ENCODE results near the gene UQCRC1. TPM values are rescaled to one million over a fixed set of nuclear protein-coding genes. Genes with fewer than 3 reads are reported as not detected.

Gene UQCRC1
- total RNA-seq, 1 donor from 2014 or later = 182 TPM

DNA sequence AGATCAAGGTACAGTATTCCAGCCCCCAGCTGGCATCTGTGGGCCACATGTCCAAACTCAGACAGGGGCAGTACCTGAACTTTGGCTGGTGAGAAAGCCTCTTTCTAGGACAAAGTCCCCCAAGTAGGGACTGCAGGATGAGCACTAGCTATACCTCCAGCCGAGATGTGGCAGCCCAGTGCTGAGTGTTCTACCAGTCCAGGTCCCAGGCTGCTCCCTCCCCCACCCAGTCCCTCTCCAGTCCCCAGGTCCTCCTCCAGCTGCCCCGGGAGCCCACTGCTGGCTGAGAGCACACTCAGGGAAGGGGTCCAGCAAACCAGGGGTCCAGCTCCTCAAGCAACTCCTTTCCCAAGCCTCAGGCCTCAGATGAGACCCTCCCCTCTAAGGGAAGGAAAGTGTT lies 24.3 kb upstream of the UQCRC1 start:
- peaks cover 21 to 42% (median 23%) of the 10 kb centered on the region in 3 donors for H3K4me1 ChIP-seq (ENCODE audit: control insufficient read depth in 3 of 3, insufficient read depth in 3 of 3, low read length in 3 of 3)
- H3K9ac ChIP-seq (ENCODE audit: low read depth in 1 of 3, low read length in 3 of 3) = peak overlapping the region; percentile 51 to 93 (median 89)
- H3K4me3 ChIP-seq (ENCODE audit: low read length in 3 of 3) = peak overlapping the region in 1 of 3 donors; percentile 79
- no peak overlapping the region for H3K27ac ChIP-seq (ENCODE audit: low read depth, low read length)
- H3K27me3 ChIP-seq (ENCODE audit: control insufficient read depth in 3 of 3, insufficient read depth in 3 of 3, low read length in 3 of 3) = no peaks in the 10 kb centered on the region
- H3K9me3 ChIP-seq (ENCODE audit: control insufficient read depth in 3 of 3, low read length in 3 of 3) = no peaks in the 10 kb centered on the region
- H3K36me3 ChIP-seq (ENCODE audit: control insufficient read depth in 3 of 3, insufficient read depth in 3 of 3, low read length in 3 of 3) = peaks cover 35 to 44% (median 40%) of the 10 kb centered on the region in 3 donors

DNA sequence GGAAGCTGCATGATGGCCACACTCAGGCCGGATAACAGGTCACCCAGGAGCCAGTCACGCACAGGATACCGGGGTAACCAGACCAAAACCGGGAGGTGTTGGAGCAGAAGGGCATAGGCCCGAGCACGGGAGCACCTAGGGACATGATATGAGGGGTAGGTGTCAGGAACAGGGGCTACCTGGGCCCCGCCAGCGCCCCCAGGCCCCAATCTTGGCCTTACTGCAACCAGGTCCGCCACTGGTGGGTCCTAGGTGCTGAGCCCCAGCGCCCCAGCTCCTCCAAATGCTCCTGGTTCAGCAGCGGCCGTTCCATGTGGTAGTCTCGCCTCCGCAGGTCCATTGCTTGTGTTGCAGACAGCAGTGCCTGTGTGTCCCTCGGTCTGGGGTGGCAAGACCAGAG lies 23.8 kb upstream of the UQCRC1 start:
- peaks cover 40 to 48% (median 43%) of the 10 kb centered on the region in 3 donors for H3K36me3 ChIP-seq (ENCODE audit: control insufficient read depth in 3 of 3, insufficient read depth in 3 of 3, low read length in 3 of 3)
- no peak overlapping the region for H3K4me3 ChIP-seq (ENCODE audit: low read length in 3 of 3)
- H3K27ac ChIP-seq (ENCODE audit: low read depth, low read length) = no peak overlapping the region
- no peaks in the 10 kb centered on the region for H3K27me3 ChIP-seq (ENCODE audit: control insufficient read depth in 3 of 3, insufficient read depth in 3 of 3, low read length in 3 of 3)
- no peaks in the 10 kb centered on the region for H3K9me3 ChIP-seq (ENCODE audit: control insufficient read depth in 3 of 3, low read length in 3 of 3)
- H3K9ac ChIP-seq (ENCODE audit: low read depth in 1 of 3, low read length in 3 of 3) = no peak overlapping the region
- peaks cover 21 to 42% (median 23%) of the 10 kb centered on the region in 3 donors for H3K4me1 ChIP-seq (ENCODE audit: control insufficient read depth in 3 of 3, insufficient read depth in 3 of 3, low read length in 3 of 3)

DNA sequence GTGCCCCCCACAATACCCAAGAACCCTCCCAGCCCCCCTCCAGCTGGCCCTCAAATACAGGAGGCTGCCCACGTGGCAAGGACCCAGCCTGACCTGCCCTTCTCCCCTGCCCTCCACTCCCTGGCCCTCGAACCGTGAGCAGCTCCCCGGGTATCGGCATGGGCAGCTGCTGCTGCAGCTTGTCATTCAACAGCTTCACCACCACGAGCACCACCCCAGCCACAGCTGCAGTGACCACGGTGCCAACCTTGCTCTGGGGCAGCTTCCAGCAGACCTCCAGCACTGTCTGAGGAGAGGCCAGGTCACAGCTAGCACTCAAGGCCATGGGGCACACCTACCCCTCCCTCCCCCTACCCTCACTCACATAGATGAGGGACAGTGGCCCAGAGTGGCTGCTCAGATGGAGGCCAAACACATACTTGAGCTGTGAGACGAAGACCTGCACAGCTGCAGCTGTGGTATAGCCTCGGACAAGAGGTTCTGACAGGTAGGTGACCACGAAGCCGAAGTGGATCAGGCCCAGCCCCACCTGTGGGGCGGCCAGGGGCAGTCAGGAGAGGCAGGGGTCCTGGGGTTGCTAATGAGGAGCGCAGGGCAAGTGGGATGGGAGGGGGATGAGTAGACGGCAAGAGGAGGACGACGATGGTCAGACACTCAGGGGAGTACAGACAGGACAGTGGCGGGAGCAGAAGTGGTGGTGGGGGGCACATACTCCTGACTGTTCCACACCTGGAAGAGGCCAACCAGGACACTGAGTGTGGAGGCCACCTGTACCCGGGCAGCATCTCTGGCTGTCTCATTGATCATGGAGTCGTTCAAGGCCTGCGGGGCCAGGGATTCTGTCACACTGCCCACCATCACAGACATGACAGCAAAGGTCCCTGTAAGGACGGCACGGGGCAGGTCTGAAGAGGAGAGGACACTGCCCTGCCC lies 22.3 kb upstream of the UQCRC1 start:
- peaks cover 53 to 57% (median 57%) of the 10 kb centered on the region in 3 donors for H3K36me3 ChIP-seq (ENCODE audit: control insufficient read depth in 3 of 3, insufficient read depth in 3 of 3, low read length in 3 of 3)
- no peak overlapping the region for H3K27ac ChIP-seq (ENCODE audit: low read depth, low read length)
- no peak overlapping the region for H3K9ac ChIP-seq (ENCODE audit: low read depth in 1 of 3, low read length in 3 of 3)
- no peak overlapping the region for H3K4me3 ChIP-seq (ENCODE audit: low read length in 3 of 3)
- peaks cover 21 to 32% (median 22%) of the 10 kb centered on the region in 3 donors for H3K4me1 ChIP-seq (ENCODE audit: control insufficient read depth in 3 of 3, insufficient read depth in 3 of 3, low read length in 3 of 3)
- H3K27me3 ChIP-seq (ENCODE audit: control insufficient read depth in 3 of 3, insufficient read depth in 3 of 3, low read length in 3 of 3) = no peaks in the 10 kb centered on the region
- H3K9me3 ChIP-seq (ENCODE audit: control insufficient read depth in 3 of 3, low read length in 3 of 3) = no peaks in the 10 kb centered on the region

DNA sequence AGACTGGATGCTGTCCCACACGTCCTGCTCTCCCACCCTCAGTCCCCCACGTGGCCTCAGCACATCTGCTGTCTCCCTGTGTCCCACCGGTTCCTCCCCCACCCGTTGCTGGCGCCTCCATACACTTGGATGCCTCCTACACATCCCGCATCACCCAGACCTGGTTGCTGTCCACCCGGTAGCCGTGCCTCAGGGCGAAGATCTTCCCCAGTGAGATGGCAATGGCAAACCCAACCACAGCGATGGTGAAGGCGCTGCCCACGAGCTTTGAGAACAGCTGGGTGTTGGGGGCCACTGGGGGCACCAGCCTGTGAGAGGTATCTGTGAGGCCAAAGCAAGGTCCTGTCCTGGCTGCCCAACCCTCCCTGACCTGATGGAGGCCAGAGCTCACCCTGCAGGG lies 21.4 kb upstream of the UQCRC1 start:
- Histone ChIP-seq H3K27ac (ENCODE audit: low read depth, low read length) (no peak overlapping the region), H3K4me1 (ENCODE audit: control insufficient read depth in 3 of 3, insufficient read depth in 3 of 3, low read length in 3 of 3) (peaks cover 11 to 23% (median 13%) of the 10 kb centered on the region in 3 donors), H3K9ac (ENCODE audit: low read depth in 1 of 3, low read length in 3 of 3) (no peak overlapping the region), H3K36me3 (ENCODE audit: control insufficient read depth in 3 of 3, insufficient read depth in 3 of 3, low read length in 3 of 3) (peaks cover 61 to 66% (median 63%) of the 10 kb centered on the region in 3 donors), H3K9me3 (ENCODE audit: control insufficient read depth in 3 of 3, low read length in 3 of 3) (no peaks in the 10 kb centered on the region), H3K4me3 (ENCODE audit: low read length in 3 of 3) (no peak overlapping the region), H3K27me3 (ENCODE audit: control insufficient read depth in 3 of 3, insufficient read depth in 3 of 3, low read length in 3 of 3) (no peaks in the 10 kb centered on the region)

DNA sequence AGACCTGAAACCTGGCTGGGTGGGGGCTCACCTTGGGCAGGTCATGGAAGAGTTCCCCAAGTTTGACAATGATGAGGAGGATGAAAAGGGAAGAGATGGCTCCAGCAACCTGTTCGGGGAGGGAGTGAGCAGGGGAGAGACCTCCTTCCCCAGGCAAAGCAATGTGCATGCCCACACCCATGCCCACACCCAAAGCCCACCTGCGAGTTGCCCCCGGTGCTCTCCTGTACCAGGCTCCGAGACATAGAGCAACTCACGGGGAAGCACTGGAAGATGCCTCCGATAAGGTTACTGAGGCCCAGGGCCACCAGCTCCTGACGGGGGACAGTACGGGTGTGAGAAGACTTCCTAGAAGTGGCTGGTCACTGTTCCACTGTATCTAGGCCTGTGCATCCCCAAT lies 21.0 kb upstream of the UQCRC1 start:
- Histone ChIP-seq H3K4me1 (ENCODE audit: control insufficient read depth in 3 of 3, insufficient read depth in 3 of 3, low read length in 3 of 3) (peaks cover 11 to 19% (median 13%) of the 10 kb centered on the region in 3 donors), H3K4me3 (ENCODE audit: low read length in 3 of 3) (no peak overlapping the region), H3K9ac (ENCODE audit: low read depth in 1 of 3, low read length in 3 of 3) (no peak overlapping the region), H3K36me3 (ENCODE audit: control insufficient read depth in 3 of 3, insufficient read depth in 3 of 3, low read length in 3 of 3) (peaks cover 61 to 69% (median 67%) of the 10 kb centered on the region in 3 donors), H3K27ac (ENCODE audit: low read depth, low read length) (no peak overlapping the region), H3K27me3 (ENCODE audit: control insufficient read depth in 3 of 3, insufficient read depth in 3 of 3, low read length in 3 of 3) (no peaks in the 10 kb centered on the region), H3K9me3 (ENCODE audit: control insufficient read depth in 3 of 3, low read length in 3 of 3) (no peaks in the 10 kb centered on the region)

DNA sequence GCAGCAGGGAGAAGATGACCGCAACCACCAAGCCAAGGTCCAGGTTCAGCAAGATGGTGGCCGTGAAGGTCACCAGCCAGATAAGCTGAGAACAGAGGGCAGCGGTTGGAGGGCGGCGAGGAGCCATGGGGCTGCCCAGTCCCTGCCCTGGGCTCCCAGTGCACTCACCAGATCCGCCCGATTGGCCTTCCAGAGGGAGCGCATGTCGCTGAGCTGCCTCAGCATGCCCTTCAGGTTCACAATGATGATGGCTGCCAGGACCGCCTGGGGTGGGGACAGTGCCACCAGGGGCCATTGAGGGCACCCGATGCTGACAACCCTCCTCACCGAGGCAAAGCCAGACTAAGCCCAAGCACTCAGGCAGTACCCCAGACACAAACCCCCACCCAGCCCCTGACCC lies 20.4 kb upstream of the UQCRC1 start:
- H3K27ac ChIP-seq (ENCODE audit: low read depth, low read length) = no peak overlapping the region
- no peak overlapping the region for H3K4me3 ChIP-seq (ENCODE audit: low read length in 3 of 3)
- H3K36me3 ChIP-seq (ENCODE audit: control insufficient read depth in 3 of 3, insufficient read depth in 3 of 3, low read length in 3 of 3) = peaks cover 63 to 72% (median 72%) of the 10 kb centered on the region in 3 donors
- no peak overlapping the region for H3K9ac ChIP-seq (ENCODE audit: low read depth in 1 of 3, low read length in 3 of 3)
- no peaks in the 10 kb centered on the region for H3K9me3 ChIP-seq (ENCODE audit: control insufficient read depth in 3 of 3, low read length in 3 of 3)
- no peaks in the 10 kb centered on the region for H3K27me3 ChIP-seq (ENCODE audit: control insufficient read depth in 3 of 3, insufficient read depth in 3 of 3, low read length in 3 of 3)
- H3K4me1 ChIP-seq (ENCODE audit: control insufficient read depth in 3 of 3, insufficient read depth in 3 of 3, low read length in 3 of 3) = peaks cover 11 to 15% (median 13%) of the 10 kb centered on the region in 3 donors

DNA sequence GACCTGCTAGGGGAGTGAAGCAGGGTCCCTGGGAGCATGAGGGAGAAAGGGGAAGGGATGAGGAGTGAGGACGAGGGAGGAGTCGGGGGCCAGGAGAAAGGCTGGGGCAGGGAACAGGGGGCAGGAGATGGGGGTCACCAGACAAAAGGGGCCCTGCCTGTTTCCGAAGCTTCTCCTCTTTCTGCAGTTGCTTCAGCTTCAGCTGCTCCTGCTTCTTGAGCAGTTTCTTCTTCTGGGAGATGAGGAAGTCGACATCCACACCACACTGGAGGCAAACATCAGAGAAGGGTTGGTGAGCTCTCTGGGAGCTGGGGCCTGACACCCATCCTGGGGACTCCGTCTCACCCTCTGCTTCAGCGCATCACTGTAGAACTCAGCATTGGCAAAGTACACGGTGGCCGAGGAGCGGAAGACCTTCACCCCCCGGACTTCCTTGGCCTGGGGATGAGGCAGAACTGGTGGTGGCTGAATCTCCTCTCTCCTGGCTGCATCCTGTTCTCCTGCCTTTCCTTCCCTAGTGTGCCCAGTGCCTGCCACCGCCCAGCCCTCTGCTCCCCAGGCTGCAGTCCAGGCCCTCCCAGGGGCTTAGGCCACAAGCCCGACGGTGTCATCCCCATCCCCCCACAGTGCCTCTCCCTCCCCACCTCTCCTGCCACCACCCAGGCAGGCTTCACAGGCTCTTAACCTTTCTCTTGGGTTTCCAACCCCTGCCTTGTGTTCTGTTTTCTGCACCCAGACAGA lies 19.0 kb upstream of the UQCRC1 start:
- H3K9me3 ChIP-seq (ENCODE audit: control insufficient read depth in 3 of 3, low read length in 3 of 3) = no peaks in the 10 kb centered on the region
- no peak overlapping the region for H3K27ac ChIP-seq (ENCODE audit: low read depth, low read length)
- H3K36me3 ChIP-seq (ENCODE audit: control insufficient read depth in 3 of 3, insufficient read depth in 3 of 3, low read length in 3 of 3) = peaks cover 63 to 74% (median 72%) of the 10 kb centered on the region in 3 donors
- H3K9ac ChIP-seq (ENCODE audit: low read depth in 1 of 3, low read length in 3 of 3) = no peak overlapping the region
- H3K4me1 ChIP-seq (ENCODE audit: control insufficient read depth in 3 of 3, insufficient read depth in 3 of 3, low read length in 3 of 3) = peaks cover 0 to under 1% (median 0%) of the 10 kb centered on the region in 3 donors
- H3K27me3 ChIP-seq (ENCODE audit: control insufficient read depth in 3 of 3, insufficient read depth in 3 of 3, low read length in 3 of 3) = no peaks in the 10 kb centered on the region
- no peak overlapping the region for H3K4me3 ChIP-seq (ENCODE audit: low read length in 3 of 3)

DNA sequence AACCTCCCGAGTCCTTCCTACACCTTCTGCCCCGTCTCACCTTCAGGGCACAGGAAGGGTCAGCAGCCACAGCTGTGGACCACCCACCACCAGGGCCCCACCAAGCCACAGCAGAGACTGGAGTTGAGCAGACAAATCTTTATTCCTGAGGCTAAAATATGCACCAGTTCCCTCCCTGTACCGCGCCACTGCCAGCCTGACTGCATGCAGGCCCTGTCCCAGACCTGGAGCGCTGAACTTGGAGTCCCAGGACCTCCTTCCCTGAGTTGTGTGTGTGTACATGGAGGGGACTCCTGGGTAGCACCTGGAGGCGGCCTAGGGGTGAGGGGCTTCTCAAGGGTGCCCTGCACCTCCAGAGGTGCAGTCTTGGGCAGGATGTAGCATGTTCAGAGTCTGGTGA lies 16.2 kb upstream of the UQCRC1 start:
- Histone ChIP-seq H3K4me3 (ENCODE audit: low read length in 3 of 3) (no peak overlapping the region), H3K9ac (ENCODE audit: low read depth in 1 of 3, low read length in 3 of 3) (no peak overlapping the region), H3K27ac (ENCODE audit: low read depth, low read length) (no peak overlapping the region), H3K9me3 (ENCODE audit: control insufficient read depth in 3 of 3, low read length in 3 of 3) (no peaks in the 10 kb centered on the region), H3K27me3 (ENCODE audit: control insufficient read depth in 3 of 3, insufficient read depth in 3 of 3, low read length in 3 of 3) (no peaks in the 10 kb centered on the region), H3K4me1 (ENCODE audit: control insufficient read depth in 3 of 3, insufficient read depth in 3 of 3, low read length in 3 of 3) (no peaks in the 10 kb centered on the region), H3K36me3 (ENCODE audit: control insufficient read depth in 3 of 3, insufficient read depth in 3 of 3, low read length in 3 of 3) (peaks cover 38 to 51% (median 44%) of the 10 kb centered on the region in 3 donors)

DNA sequence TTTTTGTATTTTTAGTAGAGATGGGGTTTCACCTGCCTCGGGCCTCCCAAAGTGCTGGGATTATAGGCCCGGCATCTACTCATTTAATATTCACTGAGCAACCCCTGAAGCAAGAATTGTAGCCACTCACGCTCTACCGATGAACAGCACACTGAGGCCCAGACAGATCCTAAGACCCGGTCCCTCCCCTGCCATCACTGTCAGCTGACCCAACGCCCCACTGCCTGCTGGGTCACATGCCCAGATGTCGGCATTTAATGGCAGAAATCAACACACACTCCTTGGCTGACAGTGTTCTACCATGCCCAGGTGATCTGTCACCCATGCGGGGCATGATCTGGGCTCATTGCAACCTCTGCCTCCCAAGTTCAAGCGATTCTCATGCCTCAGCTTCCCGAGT lies 15.3 kb upstream of the UQCRC1 start:
- H3K36me3 ChIP-seq (ENCODE audit: control insufficient read depth in 3 of 3, insufficient read depth in 3 of 3, low read length in 3 of 3) = peaks cover 30 to 45% (median 38%) of the 10 kb centered on the region in 3 donors
- H3K27ac ChIP-seq (ENCODE audit: low read depth, low read length) = no peak overlapping the region
- H3K9me3 ChIP-seq (ENCODE audit: control insufficient read depth in 3 of 3, low read length in 3 of 3) = no peaks in the 10 kb centered on the region
- H3K4me1 ChIP-seq (ENCODE audit: control insufficient read depth in 3 of 3, insufficient read depth in 3 of 3, low read length in 3 of 3) = no peaks in the 10 kb centered on the region
- H3K4me3 ChIP-seq (ENCODE audit: low read length in 3 of 3) = no peak overlapping the region
- no peak overlapping the region for H3K9ac ChIP-seq (ENCODE audit: low read depth in 1 of 3, low read length in 3 of 3)
- no peaks in the 10 kb centered on the region for H3K27me3 ChIP-seq (ENCODE audit: control insufficient read depth in 3 of 3, insufficient read depth in 3 of 3, low read length in 3 of 3)
